Hematopoietic multipotent progenitor cell treated with erythropoietin and hydrocortisone succinate and interleukin-3 and kit ligand, for 15 days (in vitro differentiated cells): Measurements from ENCODE around the gene GSTA4.

ENCODE experiments used
- DNase-seq: peaks from one replicate; pipeline ENCODE4 v3.0.0-alpha.2; 2015; ENCODE audit warnings: low spot score

GSTA4 gene

GRCh38 chr6:52995089-52995912 lies at the start of gene GSTA4:
TSS of gene GSTA4 (minus strand) at chr6:52995284. CDS start at chr6:52994243, 1,041 bp downstream.
- DNase-seq = peak; percentile 95

GRCh38 chr6:53044572-53044971 lies 49.5 kb upstream of the GSTA4 start:
- no peak for DNase-seq

- no peak for DNase-seq
Measured at GRCh38 chr6:53044071-53044470, 49.0 kb upstream of the GSTA4 start.

GRCh38 chr6:53043581-53043980 lies 48.5 kb upstream of the GSTA4 start:
- DNase-seq = no peak

- DNase-seq = peak; percentile 21
Measured at GRCh38 chr6:53042112-53042511, 47.0 kb upstream of the GSTA4 start.

- no peak for DNase-seq
Measured at GRCh38 chr6:53041356-53041755, 46.3 kb upstream of the GSTA4 start.

GRCh38 chr6:53038596-53038995 lies 43.5 kb upstream of the GSTA4 start:
- no peak for DNase-seq

GRCh38 chr6:53038141-53038540 lies 43.1 kb upstream of the GSTA4 start:
- DNase-seq = no peak

- no peak for DNase-seq
Measured at GRCh38 chr6:53035549-53036213, 40.6 kb upstream of the GSTA4 start.

- no peak for DNase-seq
Measured at GRCh38 chr6:53033764-53034163, 38.7 kb upstream of the GSTA4 start.

GRCh38 chr6:53032849-53033248 lies 37.8 kb upstream of the GSTA4 start:
- no peak for DNase-seq

GRCh38 chr6:53031281-53031680 lies 36.2 kb upstream of the GSTA4 start:
- DNase-seq = no peak

- DNase-seq = no peak
Measured at GRCh38 chr6:53029761-53030160, 34.7 kb upstream of the GSTA4 start.

- DNase-seq = no peak
Measured at GRCh38 chr6:53029257-53029656, 34.2 kb upstream of the GSTA4 start.

GRCh38 chr6:53028467-53028866 lies 33.4 kb upstream of the GSTA4 start:
- DNase-seq = no peak

- DNase-seq = no peak
Measured at GRCh38 chr6:53027131-53027718, 32.1 kb upstream of the GSTA4 start.

- DNase-seq = no peak
Measured at GRCh38 chr6:53026526-53026925, 31.4 kb upstream of the GSTA4 start.

- DNase-seq = no peak
Measured at GRCh38 chr6:53023323-53023722, 28.2 kb upstream of the GSTA4 start.

GRCh38 chr6:53020005-53020744 lies 25.1 kb upstream of the GSTA4 start:
- DNase-seq = peak; percentile 46

GRCh38 chr6:53018446-53018845 lies 23.4 kb upstream of the GSTA4 start:
- no peak for DNase-seq

- no peak for DNase-seq
Measured at GRCh38 chr6:53015486-53015885, 20.4 kb upstream of the GSTA4 start.

- DNase-seq = no peak
Measured at GRCh38 chr6:53014744-53015143, 19.7 kb upstream of the GSTA4 start.
